Stimulated activated CD4-positive, alpha-beta T cell treated with anti-CD3 and anti-CD28 coated beads, TNF-alpha, amount 100 ng/mL, for 24 hours (primary cell): ENCODE measurements around the gene CREB1.

Experiments
- DNase-seq, 3 experiments: peaks; one replicate each; pipeline ENCODE4 v3.0.0-alpha.2; 2020; ENCODE audit warnings: low read depth in 3 of 3

The CREB1 gene

DNA sequence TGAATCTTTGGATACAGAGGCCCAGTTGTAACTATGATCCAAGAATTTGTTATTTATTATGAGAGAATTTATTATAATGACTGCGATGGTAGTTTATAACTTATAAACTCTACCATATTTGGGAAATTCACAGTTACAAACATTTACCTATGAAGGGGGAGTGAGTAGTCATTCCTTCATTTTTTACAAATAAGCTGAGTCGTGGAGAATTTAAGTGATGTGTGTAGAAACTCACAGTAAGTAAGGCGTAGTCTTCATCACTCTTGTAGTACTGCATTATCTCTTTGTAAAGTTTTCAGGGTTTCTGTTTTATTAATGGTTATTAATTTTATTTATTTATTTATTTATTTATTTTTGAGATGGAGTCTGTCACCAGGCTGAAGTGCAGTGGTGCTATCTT lies 13.5 kb downstream of the CREB1 start:
- no peak for DNase-seq

- no peak for DNase-seq
These were observed 17.1 kb downstream of the CREB1 start for GRCh38 chr2:207546822-207547221.

- no peak for DNase-seq
These were observed 19.4 kb downstream of the CREB1 start for GRCh38 chr2:207549145-207549544.

GRCh38 chr2:207558079-207558491 lies 28.3 kb downstream of the CREB1 start:
- DNase-seq = no peak

DNA sequence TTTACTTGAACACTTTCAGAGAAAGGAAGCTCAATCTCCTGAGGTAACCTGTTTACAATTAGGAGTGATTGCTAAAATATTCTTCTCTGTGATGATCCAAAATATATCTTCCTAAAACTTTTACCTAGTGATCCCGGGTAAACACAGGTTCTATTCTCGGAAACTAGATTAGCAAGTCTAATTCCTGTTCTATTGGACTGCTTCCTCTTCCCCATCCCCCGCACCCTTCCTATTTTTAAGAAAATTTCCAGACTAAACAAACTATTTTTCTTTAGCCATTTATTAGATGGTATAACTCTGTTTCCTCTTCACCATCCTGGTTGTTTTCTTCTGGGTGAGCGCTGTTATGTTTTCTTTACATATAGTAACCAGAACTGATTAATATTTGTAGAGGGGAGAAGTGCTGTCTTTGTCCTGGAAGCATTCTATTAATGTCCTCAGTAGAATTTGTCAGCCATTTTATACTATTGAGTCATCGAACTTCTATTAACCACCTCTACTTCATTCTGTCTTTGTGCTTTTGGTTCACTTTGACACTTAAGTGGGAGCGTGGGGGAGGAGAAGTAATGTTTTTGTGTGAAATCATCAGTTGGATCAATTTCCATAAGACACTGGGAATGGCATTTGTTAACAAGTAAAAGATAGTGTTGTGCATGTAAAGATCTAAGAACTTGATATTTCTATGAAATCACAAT lies 31.8 kb downstream of the CREB1 start:
- no peak for DNase-seq

DNA sequence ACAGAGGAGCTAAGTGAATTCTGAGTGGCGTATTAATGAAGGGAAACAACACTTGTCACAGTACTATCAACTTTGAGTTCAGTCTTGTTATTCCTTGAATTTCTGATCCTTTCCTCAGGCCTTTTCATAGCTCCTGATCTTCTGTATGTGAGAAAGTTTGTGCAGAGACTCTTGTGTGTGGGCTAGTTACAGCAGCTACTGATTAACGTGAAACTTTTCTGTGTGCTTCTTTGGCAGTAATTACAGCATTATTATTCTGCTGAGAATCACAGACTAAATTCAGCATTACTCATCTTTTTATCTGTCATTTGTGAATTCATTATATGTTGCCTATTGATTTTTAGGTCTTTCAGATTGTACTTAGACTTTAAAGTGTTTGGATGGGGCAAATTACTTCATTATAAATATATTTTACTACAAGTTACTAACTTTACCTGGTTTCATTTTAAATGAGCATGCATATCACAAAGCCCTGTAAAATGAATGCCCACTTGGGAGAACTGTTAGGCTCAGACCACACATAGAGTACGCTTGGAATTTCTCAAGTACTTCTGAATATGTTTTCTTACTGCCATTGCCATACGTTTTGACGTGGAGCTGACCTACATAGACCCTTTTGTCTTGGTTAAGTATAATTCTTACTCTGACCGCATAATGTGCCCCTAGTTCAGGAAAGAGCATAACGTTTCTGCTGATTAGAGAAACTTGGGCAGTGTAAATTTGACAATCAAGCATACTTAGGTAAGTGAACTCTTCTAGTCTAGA lies 36.2 kb downstream of the CREB1 start:
- DNase-seq = no peak

- no peak for DNase-seq
These were observed 37.9 kb downstream of the CREB1 start for GRCh38 chr2:207567671-207568070.

GRCh38 chr2:207571370-207571769 lies 41.6 kb downstream of the CREB1 start:
- DNase-seq = no peak

GRCh38 chr2:207584952-207585351 lies 55.2 kb downstream of the CREB1 start:
- no peak for DNase-seq

GRCh38 chr2:207587305-207587704 lies 57.5 kb downstream of the CREB1 start:
- DNase-seq = no peak

GRCh38 chr2:207589143-207589542 lies 59.4 kb downstream of the CREB1 start:
- DNase-seq = no peak

- no peak for DNase-seq
These were observed 63.5 kb downstream of the CREB1 start for GRCh38 chr2:207593277-207593676.

- DNase-seq = no peak
These were observed 64.5 kb downstream of the CREB1 start for GRCh38 chr2:207594264-207594663.

- no peak for DNase-seq
These were observed 65.0 kb downstream of the CREB1 start for GRCh38 chr2:207594731-207595130.

GRCh38 chr2:207599636-207600035 lies 69.9 kb downstream of the CREB1 start:
- no peak for DNase-seq

GRCh38 chr2:207600231-207600630 lies 70.5 kb downstream of the CREB1 start:
- DNase-seq = no peak

- DNase-seq = no peak
These were observed 72.0 kb downstream of the CREB1 start for GRCh38 chr2:207601774-207602173.

DNA sequence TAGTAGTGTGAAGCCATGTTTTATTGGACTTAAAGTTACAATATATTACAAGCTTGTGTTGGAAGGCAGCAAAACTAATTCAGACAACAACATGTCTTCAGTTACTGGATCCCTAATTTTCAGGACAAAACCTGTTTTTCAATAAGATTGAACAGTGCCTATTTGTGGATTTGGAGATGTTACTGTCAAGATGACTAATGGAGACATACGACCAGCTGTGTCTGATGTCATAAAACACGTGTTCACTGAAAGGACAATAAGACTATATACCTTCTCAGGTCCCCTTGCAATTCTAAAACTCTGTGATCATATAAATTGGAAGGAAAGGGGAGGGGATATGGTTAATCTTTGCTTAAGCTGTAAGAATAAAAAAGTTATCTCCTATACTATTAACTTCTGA lies 73.7 kb downstream of the CREB1 start:
- no peak for DNase-seq

- DNase-seq = no peak
These were observed 76.6 kb downstream of the CREB1 start for GRCh38 chr2:207606399-207606798.

GRCh38 chr2:207606829-207607228 lies 77.1 kb downstream of the CREB1 start:
- DNase-seq = no peak

GRCh38 chr2:207612714-207613113 lies 83.0 kb downstream of the CREB1 start:
- no peak for DNase-seq

GRCh38 chr2:207614824-207615223 lies 85.1 kb downstream of the CREB1 start:
- no peak for DNase-seq

- no peak for DNase-seq
These were observed 86.4 kb downstream of the CREB1 start for GRCh38 chr2:207616185-207616584.
